NT2/D1 (cell line): ENCODE measurements around the gene SLC2A2.

Experiments used
- YY1 ChIP-seq: IDR thresholded peaks from 2 replicates; pipeline ENCODE4 v1.6.1; 2011; ENCODE audit not compliant: insufficient read length, insufficient read depth
- ZNF274 ChIP-seq: IDR thresholded peaks from 2 replicates; pipeline ENCODE4 v1.6.1; 2011; ENCODE audit warnings: mild to moderate bottlenecking, low read depth, low read length

DNA sequence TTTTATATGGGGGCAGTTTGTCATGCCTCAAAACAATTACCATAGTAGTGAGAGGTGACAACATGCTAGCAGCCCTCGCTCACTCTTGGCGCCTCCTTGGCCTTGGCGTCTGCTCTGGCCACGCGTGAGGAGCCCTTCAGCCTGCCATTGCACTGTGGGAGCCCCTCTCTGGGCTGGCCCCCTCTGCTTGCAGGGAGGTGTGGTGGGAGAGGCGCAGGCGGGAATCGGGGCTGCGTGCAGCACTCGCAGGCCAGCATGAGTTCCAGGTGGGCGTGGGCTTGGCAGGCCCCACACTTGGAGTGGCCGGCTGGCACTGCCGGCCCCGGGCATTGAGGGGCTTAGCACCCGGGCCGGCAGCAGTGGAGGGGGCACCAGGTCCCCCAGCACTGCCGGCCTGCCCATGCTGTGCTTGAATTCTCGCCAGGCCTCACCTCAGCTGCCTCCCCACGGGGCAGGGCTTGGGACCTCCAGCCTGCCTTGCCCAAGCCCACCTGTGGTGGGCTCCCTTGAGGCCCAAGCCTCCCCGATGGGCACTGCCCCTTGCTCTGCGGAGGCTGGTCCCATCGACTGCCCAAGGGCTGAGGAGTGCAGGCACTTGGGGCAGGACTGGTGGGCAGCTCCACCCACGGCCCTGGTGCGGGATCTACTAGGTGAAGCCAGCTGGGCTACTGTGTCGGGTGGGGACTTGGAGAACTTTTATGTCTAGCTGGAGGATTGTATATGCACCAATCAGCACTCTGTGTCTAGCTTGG, 79.3 kb downstream of the SLC2A2 start:
- TF ChIP-seq YY1: no peak
- TF ChIP-seq ZNF274: no peak
